RPMI8226 (cell line): Measurements from ENCODE around the gene IFNGR2.
A peak's percentile ranks its signal among the peaks of the same experiment; 100 is the strongest.
"Not testable (repeated sequence)": the region's sequence is repeated elsewhere in the genome, so short reads cannot be mapped to it uniquely, and the experiment has no call there.

ENCODE experiments used
- DNase-seq: peaks from one replicate; pipeline ENCODE4 v3.0.0-alpha.2; 2015

Gene IFNGR2, protein sequence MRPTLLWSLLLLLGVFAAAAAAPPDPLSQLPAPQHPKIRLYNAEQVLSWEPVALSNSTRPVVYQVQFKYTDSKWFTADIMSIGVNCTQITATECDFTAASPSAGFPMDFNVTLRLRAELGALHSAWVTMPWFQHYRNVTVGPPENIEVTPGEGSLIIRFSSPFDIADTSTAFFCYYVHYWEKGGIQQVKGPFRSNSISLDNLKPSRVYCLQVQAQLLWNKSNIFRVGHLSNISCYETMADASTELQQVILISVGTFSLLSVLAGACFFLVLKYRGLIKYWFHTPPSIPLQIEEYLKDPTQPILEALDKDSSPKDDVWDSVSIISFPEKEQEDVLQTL

DNA sequence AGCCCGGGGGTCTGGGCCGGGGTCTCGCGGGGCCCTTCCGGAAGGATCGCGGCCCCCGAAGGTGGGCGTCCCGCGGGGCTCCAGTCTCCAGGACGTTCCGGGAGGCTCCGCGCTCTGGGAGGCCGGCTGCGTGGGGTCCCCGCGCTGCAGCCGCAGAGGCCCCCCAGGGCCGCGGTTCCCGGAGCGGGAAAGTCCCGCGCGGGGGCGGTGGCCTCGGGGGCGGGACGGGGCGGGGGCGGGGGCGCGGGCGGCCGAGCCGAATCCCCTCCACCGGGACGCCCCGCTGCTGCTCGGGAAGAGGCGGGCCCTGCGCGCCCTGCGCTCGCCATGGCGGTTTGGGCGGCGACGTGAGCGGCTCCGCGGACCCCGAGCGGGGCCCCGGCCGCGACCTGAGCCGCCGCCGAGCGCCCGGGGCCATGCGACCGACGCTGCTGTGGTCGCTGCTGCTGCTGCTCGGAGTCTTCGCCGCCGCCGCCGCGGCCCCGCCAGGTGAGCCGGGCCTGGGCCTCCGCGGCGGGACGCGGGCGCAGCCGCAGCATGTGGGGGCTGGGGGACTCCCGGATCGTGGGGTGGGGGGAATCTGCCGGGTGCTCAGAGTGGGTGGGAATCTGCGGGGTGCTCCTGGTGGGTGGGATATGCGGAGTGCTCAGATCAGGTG, at the start of gene IFNGR2:
IFNGR2 (plus strand) TSS at position 286 of the 658 bp plus-strand sequence; CDS start at position 417, 131 bp downstream.
- DNase-seq, result peak; percentile 56

GRCh38 chr21:33355355-33355754, 47.9 kb upstream of the IFNGR2 start:
- DNase-seq, result no peak

DNA sequence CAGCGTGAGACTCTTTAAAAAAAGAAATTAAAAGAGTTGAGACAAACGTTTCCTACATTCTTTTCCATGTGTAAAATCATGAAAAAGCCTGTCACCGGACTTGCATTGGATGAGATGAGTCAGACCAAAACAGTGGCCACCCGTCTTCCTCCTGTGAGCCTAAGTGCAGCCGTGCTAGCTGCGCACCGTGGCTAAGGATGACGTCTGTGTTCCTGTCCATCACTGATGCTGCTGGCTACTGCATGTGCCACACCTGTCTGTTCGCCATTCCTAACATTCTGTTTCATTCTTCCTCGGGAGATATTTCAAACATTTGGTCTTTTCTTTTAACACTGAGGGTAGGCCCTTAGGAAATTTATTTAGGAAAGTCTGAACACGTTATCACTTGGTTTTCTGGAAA, 47.2 kb upstream of the IFNGR2 start:
- no peak for DNase-seq

DNA sequence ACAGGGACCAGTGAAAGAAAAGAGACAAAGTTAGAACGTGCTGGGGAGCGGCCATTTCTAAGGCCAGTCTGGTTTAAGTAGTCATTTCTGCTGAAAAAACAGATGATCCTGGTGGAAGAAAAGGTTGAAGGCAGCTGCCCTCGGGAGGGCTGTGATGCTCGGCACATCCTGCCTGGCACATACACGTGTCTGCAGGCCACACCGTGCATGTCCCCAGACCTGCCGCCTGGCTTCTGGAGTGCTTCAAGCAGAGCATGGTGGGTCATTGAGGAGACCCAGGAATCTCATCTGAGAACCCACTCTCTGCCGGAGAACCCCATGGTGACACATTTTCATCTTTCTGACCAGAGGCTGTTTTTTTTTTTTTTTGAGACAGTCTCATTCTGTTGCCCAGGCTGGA, 46.0 kb upstream of the IFNGR2 start:
- no peak for DNase-seq

- no peak for DNase-seq
Measured at GRCh38 chr21:33359446-33359845, 43.8 kb upstream of the IFNGR2 start.

DNA sequence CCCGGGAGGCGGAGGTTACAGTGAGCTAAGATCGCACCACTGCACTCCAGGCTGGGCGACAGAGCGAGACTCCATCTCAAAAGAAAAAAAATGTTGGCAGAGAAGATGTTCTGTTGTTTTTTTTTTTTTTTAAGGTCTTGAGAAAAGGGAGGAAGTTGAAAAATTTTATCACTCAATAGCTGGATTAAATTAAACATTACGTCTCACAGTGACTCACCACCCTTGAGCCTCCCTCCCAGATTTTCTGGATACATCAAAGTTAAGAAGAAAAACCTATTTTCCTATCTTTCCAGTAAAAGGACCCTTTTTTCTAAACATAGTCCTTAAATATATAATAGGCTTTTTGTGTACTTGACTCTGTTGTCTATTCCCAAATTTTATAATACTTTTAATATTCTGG, 42.9 kb upstream of the IFNGR2 start:
- DNase-seq, result no peak

DNA sequence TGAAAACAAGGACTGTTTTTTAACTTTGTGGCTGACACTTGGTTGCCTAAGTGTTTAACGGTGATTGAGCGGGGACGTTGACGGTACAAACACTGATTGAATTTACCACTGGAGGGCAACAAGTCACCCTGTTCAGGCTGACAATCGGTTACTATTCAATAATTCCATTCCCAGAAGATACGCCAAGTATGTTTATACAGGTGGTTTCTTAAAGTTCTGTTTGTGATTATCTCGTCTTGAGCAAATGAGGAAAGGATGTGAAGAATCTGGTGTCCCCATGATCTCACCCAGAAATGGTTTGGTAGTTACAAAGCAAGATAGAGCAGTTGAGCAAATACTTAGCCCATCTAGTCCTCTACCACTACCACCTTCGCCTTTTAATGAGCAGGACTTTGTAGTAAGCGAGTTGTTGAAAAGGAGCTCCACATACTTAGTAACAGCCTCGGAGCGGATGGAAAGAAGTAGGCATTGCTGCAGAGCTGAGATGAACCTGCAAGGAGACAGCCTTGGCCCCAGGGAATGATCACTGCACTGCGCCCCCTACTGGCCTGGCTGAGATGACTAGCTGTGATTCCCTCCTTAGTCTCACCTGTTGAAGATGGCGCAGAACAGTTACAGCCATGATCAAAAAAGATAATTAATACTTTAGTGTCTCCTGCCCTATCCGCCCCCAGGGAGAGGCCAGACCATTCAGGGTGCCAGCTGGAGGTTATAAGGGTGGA, 42.2 kb upstream of the IFNGR2 start:
- DNase-seq, result peak; percentile 88

DNA sequence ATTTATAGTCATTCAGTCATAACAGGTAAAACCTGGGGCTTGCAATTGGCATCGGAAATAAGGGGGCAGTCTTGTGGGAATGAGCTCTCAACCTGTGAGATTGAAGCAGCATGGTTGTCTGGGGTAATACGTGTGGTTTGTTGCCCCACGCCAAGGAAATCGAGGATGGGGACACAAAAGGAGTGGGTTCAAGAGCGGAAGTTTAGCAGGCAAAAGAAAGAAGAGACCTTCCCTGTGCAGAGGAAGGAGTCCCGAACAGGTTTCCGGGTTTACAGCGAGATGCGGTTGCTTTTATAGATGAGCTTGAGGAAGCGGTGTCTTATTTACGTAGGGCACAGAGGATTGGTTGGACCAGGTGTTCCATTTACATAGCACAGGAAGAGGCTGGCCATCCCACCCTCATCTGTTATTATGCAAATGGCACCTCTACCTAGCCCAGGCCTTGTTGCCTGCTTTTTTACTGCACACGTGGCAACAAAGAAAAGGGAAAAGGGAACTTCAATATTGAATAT, 41.1 kb upstream of the IFNGR2 start:
- peak; percentile 76 for DNase-seq

DNA sequence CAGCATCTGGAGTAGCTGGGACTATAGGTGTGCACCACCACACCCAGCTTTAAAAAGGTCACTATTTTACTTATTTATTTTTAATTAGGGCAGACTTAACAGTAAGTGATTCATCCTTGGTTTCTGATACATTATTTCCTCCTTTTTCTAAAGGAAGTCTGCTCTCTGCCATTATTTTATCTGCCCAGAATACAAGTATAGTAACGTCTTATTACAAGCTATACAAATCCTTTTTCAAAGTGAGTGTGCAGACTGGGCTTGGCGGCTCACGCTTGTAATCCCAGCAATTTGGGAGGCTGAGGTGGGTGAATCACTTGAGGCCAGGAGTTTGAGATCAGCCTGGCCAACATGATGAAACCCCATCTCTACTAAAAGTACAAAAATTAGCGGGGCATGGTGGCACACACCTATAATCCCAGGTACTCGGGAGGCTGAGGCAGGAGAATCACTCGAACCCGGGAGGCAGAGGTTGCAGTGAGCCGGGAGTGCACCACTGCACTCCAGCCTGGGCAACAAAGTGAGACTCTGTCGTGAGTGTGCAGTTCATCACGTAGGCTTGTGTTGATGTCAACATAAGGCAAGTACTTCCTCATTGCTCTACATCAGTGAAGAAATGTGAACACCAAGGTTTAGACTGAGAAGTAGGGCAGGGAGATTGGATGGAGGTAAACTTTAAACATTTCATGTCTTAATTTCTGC, 39.2 kb upstream of the IFNGR2 start:
- not testable (repeated sequence) for DNase-seq

- no peak for DNase-seq
Measured at GRCh38 chr21:33364830-33365229, 38.4 kb upstream of the IFNGR2 start.

DNA sequence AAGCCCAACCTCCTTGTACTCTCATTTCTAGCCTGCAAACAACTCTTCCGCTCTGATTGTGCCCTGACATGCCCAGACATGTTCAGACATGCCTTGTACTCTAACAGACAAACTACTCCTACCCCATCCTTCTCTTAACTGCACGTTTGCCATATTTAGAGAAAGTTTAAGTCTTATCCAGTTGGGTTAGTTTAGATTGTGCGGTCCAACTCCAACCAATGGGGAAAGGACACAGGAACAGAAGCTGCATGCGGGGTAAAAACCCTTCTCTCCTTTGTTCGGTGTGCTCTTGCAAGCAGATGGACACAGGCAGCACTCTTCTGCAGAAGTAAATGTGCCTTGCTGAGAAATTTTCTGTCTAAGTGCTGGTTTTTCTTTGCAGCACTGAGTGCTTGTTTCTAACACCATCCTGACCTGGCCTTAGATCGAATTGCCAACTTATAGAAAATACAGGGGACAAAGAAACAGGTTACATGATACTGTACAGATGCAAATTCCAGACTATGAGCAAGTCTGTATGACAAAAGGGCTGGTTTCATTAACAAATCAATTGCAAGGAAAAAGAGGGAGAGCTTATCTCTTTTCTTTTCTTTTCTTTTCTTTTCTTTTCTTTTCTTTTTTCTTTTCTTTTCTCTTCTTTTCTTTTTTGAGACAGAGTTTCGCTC, 35.8 kb upstream of the IFNGR2 start:
- DNase-seq, result no peak

DNA sequence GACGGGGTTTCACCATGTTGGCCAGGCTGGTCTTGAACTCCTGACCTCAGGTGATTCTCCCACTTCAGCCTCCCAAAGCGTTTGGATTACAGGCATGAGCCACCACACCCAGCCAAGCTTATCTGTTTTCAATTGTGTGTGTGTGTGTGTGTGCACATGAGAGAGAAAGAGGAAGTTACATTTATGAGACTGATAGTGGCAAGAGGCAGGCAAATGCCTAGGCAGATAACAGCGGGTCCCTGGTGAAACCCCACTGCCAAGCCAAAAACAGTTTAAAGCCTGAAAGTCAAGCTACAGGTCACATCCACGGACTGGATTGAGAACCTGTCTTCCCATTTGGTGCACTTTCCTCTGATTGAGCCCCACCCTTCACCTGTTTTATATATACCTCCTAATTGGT, 35.1 kb upstream of the IFNGR2 start:
- no peak for DNase-seq

DNA sequence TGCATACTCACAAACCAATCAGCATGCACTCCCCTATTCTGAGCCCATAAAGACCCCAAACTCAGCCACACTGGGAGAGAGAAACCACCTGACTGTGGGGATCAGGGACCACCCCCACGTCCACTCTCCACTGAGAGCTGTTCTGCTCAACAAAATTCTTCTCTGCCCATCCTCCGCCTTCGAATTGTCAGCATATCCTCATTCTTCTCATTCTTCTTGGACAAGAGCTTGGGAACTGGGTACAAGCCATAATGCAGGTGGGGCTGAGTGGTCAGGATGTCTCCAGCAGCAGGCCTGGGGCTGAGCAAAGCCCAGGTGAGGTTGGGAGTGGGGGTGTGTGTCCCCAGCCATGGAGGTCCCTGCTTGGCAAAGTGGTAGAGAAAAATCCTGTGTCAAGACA, 34.6 kb upstream of the IFNGR2 start:
- DNase-seq, result no peak

- no peak for DNase-seq
Measured at GRCh38 chr21:33369586-33369985, 33.6 kb upstream of the IFNGR2 start.

DNA sequence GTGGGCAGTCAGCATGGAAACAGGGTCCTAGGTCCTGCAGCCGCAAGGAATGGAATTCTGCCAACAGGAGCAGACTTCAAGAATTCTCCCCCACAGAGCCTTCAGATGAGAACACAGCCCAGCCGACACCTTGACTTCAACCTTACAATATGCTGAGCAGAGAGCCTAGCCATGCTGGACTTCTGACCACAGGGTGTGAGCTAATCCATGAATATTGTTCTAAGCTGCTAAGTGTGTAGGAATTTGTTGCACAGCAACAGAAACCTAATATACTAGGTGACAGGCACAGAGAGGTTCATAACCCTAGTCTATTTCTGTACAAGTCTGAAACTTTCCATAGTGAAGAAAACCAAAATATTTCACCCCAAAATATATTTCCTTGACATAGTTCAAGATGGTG, 32.9 kb upstream of the IFNGR2 start:
- no peak for DNase-seq

DNA sequence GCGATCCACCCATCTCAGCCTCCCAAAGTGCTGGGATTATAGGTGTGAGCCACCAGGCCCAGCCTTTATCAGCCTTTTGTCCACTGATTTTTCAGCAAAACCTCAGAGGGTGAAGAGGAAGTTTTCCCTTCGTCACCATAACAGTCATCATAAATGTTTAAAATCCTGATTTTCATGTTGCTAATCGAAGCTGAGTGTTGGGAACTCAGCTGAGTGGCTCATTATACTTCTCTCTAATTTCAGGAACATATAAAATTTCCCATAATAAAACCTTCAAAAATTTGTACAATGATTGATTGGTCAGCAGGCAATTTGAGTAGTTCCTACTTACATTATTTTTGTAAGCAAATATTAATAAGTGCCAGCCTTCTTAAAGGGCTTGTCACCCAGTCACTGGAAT, 31.8 kb upstream of the IFNGR2 start:
- no peak for DNase-seq

GRCh38 chr21:33372582-33372981, 30.6 kb upstream of the IFNGR2 start:
- no peak for DNase-seq

DNA sequence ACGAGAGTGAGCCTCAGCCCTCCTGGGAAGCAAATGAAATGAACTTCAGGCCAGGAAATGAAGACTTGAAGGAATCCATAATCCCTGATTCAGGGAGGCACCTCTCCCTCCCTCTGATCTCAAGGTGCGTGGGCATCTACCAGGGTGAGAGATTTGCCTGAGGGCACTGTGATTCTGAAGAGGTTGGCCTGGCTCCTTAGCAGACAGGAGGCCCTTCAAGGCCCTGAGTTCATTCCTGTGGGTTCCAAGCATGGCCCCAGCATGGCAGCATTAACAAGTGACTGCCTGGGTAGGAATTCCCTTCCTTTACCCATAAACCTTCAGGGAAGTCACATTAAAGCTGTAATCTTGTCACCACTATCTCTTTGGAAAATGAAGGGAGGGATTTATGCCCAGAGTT, 29.8 kb upstream of the IFNGR2 start:
- DNase-seq, result no peak

GRCh38 chr21:33374080-33374449, 29.1 kb upstream of the IFNGR2 start:
- DNase-seq, result no peak

DNA sequence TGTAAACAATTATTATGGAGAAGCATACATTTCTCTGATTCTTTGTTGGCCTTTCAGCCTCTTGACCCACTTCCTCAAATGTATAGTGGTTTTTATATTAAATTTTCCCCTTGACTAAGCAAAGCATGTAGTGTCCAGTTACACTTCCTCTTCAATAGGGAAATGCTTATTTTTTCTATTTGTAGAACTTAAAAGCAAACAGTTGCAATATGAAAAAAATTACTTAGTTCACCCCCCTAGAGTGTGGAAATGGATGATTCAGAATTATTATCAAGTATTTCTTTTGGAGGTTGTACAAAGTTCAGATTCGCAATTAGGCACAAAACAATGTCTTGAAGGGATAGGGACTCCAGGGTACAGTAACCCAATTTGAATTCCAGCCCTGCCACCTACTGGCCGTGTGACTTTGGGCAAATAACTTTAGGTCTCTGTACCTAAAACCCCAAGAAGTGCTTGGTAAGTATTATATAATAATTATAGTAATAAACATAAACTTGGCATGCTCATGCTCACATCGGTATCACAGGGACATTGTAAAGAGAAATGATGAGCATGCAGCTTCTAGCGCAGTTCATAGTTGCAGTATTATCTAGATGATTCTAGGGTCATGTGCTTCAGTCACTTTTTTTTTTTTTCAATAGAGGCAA, 28.6 kb upstream of the IFNGR2 start:
- DNase-seq, result peak; percentile 82

DNA sequence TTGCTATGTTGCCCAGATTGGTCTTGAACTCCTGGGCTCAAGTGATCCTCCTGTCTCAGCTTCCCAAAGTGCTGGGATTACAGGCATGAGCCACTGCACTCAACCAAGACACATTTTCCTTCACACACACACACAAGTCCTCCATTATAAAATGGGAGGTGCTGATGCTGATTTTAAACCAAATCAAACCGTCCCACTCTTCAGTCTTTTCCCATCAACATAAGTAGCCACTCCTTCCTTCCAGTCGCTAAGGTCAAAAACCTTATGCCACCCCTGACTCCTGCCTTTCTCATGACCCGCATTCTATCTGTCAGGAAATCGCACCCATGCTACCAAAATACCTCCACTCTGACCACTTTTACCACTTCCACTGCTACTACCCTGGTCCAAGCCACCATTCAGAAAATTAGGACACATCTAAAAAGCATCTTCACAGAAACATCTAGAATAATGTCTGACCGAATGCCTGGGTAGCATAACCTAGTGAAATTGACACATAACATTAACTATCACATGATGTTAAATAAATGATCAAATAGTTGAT, 28.0 kb upstream of the IFNGR2 start:
- DNase-seq, result no peak
